Sciatic nerve (tissue), 2 donors: ENCODE data around the gene ERCC8. TPM values are rescaled to one million over a fixed set of nuclear protein-coding genes. Genes with fewer than 3 reads are reported as not detected.

ENCODE experiments used
- ATAC-seq: fragments of 200-7000 bp; cut with Tn5 transposase; one replicate; pipeline ENCODE4 v1.9.1; 2020; ENCODE audit warnings: mild to moderate bottlenecking, moderate library complexity
- DNase-seq: peaks from one replicate; pipeline ENCODE4 v3.0.0-alpha.2; 2020; ENCODE audit warnings: low spot score
- intact Hi-C: fragments of 100-400 bp; cut with DNase I; formaldehyde crosslinking; loops from one replicate; pipeline ENCODE4 v1.14.2; 2022
- total RNA-seq: library from RNA; stranded (reverse); fragmentation: NEBNext Ultra II Directional; extraction: Animal tissue kit (Norgen Biotek cat#: 25700); gene quantifications from one replicate; pipeline ENCODE4 v1.2.1, GENCODE V29; 2021
- donor health status: DM: no; HTN: no; CAD: no.
- donor health status: DM: no; HTN: no; CAD: no.

Gene ERCC8
- total RNA-seq, 1 donor from 2014 or later = 11.9 TPM

- peak; percentile 63 for DNase-seq
- ATAC-seq = peak; percentile 65
- intact Hi-C loops = no loop called here
Observed at GRCh38 chr5:60843936-60844905, 100.6 kb downstream of the ERCC8 start, which contains the start of gene ELOVL7. TSS of gene ELOVL7 (minus strand) at chr5:60844269. CDS start at chr5:60787397, 56,872 bp downstream.

- ATAC-seq (peak; percentile 10), DNase-seq (no peak)
- intact Hi-C loops = no loop called here
Observed at GRCh38 chr5:60843386-60843935, 101.4 kb downstream of the ERCC8 start.

GRCh38 chr5:60842871-60843385 lies 101.9 kb downstream of the ERCC8 start:
- no peak for ATAC-seq
- DNase-seq = no peak
- intact Hi-C loops = no loop called here

- intact Hi-C loops = no loop called here
- no peak for ATAC-seq
Observed at GRCh38 chr5:60841361-60841760, 103.5 kb downstream of the ERCC8 start.

GRCh38 chr5:60836131-60836530 lies 108.7 kb downstream of the ERCC8 start:
- no peak for DNase-seq
- intact Hi-C loops = no loop called here
- ATAC-seq = no peak

More at GRCh38 chr5:60841361-60841760, 103.5 kb downstream of the ERCC8 start:
- no peak for DNase-seq

GRCh38 chr5:60835554-60835953 lies 109.3 kb downstream of the ERCC8 start:
- DNase-seq = no peak
- no peak for ATAC-seq

GRCh38 chr5:60833520-60833919 lies 111.3 kb downstream of the ERCC8 start:
- DNase-seq (no peak), ATAC-seq (no peak)
- intact Hi-C loops = no loop called here

More at GRCh38 chr5:60835554-60835953, 109.3 kb downstream of the ERCC8 start:
- intact Hi-C loops = no loop called here

- intact Hi-C loops = no loop called here
- ATAC-seq = no peak
- no peak for DNase-seq
Observed at GRCh38 chr5:60830581-60831127, 114.2 kb downstream of the ERCC8 start.

- ATAC-seq = no peak
- no peak for DNase-seq
- intact Hi-C loops = no loop called here
Observed at GRCh38 chr5:60829490-60830266, 115.2 kb downstream of the ERCC8 start.

- intact Hi-C loops = no loop called here
- ATAC-seq (no peak), DNase-seq (no peak)
Observed at GRCh38 chr5:60827201-60827600, 117.7 kb downstream of the ERCC8 start.

GRCh38 chr5:60826653-60827052 lies 118.2 kb downstream of the ERCC8 start:
- intact Hi-C loops = no loop called here
- DNase-seq = no peak

More at GRCh38 chr5:60826653-60827052, 118.2 kb downstream of the ERCC8 start:
- ATAC-seq = no peak

Other genes with a start within 250 kb of the ERCC8 start
- 9.8 TPM for gene DEPDC1B, start 244.9 kb downstream of the ERCC8 start, total RNA-seq
- gene ELOVL7, start 100.8 kb downstream of the ERCC8 start, total RNA-seq = 32.1 TPM
- 27.0 TPM for gene NDUFAF2, start 135 bp upstream of the ERCC8 start, total RNA-seq
- gene SMIM15, start 217.4 kb upstream of the ERCC8 start, total RNA-seq = 37.8 TPM